Measurements from ENCODE around the gene CFAP68. TPM values are rescaled to one million over a fixed set of nuclear protein-coding genes. Genes with fewer than 3 reads are reported as not detected.

CFAP68 gene
- total RNA-seq, 1 donor from 2014 or later = 17.2 TPM

- Mint-ChIP-seq H3K27me3 (ENCODE audit: unreplicated experiment) (peaks cover 7% of the 10 kb centered on the region), H3K9me3 (ENCODE audit: unreplicated experiment) (no peaks in the 10 kb centered on the region), H3K4me3 (ENCODE audit: unreplicated experiment) (peak within 1 kb of the TSS; percentile 44), H3K36me3 (ENCODE audit: unreplicated experiment) (no peaks in the 10 kb centered on the region), H3K4me1 (ENCODE audit: unreplicated experiment) (peaks cover 36% of the 10 kb centered on the region), H3K27ac (ENCODE audit: unreplicated experiment) (peak within 1 kb of the TSS; percentile 87)
- TF ChIP-seq, protein P1, sequence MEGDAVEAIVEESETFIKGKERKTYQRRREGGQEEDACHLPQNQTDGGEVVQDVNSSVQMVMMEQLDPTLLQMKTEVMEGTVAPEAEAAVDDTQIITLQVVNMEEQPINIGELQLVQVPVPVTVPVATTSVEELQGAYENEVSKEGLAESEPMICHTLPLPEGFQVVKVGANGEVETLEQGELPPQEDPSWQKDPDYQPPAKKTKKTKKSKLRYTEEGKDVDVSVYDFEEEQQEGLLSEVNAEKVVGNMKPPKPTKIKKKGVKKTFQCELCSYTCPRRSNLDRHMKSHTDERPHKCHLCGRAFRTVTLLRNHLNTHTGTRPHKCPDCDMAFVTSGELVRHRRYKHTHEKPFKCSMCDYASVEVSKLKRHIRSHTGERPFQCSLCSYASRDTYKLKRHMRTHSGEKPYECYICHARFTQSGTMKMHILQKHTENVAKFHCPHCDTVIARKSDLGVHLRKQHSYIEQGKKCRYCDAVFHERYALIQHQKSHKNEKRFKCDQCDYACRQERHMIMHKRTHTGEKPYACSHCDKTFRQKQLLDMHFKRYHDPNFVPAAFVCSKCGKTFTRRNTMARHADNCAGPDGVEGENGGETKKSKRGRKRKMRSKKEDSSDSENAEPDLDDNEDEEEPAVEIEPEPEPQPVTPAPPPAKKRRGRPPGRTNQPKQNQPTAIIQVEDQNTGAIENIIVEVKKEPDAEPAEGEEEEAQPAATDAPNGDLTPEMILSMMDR (IDR thresholded peaks at IDR 0.05) = no peak
- DNase-seq (ENCODE audit: extremely low spot score, unreplicated experiment) = peak; percentile 88
Observed at GRCh38 chr11:111911563-111912401, 32.4 kb downstream of the CFAP68 start, which contains the start of gene CRYAB. Gene CRYAB (minus strand): TSS chr11:111911770. CDS start chr11:111911724, 46 bp downstream.

DNA sequence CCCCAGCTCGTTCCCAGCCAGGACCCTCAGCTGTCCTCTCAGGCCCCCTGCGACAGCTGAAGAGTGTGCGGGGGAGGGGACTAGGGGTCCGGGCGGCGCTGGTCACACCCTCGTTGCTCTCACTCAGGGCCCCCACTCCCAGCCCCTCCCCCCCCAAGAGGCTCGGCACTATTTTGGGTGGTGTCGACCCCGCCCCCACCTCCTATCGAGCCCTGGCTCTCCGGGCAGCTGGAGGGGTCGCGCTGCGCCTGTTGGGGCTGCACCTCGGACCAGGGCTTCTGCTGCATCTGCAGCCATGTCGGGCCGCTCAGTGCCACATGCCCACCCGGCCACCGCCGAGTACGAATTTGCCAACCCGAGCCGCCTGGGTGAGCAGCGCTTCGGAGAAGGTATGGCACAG is 33.2 kb downstream of the CFAP68 start, which contains the start of gene HSPB2:
TSS of gene HSPB2 (plus strand) at position 200 of the 400 bp plus-strand sequence. CDS start at position 296, 96 bp downstream.
- Mint-ChIP-seq H3K4me1 (ENCODE audit: unreplicated experiment) (peaks cover 36% of the 10 kb centered on the region), H3K4me3 (ENCODE audit: unreplicated experiment) (peak within 1 kb of the TSS; percentile 44), H3K27ac (ENCODE audit: unreplicated experiment) (peak within 1 kb of the TSS; percentile 98), H3K9me3 (ENCODE audit: unreplicated experiment) (no peaks in the 10 kb centered on the region), H3K36me3 (ENCODE audit: unreplicated experiment) (no peaks in the 10 kb centered on the region), H3K27me3 (ENCODE audit: unreplicated experiment) (peaks cover 7% of the 10 kb centered on the region)
- TF ChIP-seq, protein P1 (IDR thresholded peaks at IDR 0.05) = no peak
- no peak for DNase-seq (ENCODE audit: extremely low spot score, unreplicated experiment)

DNA sequence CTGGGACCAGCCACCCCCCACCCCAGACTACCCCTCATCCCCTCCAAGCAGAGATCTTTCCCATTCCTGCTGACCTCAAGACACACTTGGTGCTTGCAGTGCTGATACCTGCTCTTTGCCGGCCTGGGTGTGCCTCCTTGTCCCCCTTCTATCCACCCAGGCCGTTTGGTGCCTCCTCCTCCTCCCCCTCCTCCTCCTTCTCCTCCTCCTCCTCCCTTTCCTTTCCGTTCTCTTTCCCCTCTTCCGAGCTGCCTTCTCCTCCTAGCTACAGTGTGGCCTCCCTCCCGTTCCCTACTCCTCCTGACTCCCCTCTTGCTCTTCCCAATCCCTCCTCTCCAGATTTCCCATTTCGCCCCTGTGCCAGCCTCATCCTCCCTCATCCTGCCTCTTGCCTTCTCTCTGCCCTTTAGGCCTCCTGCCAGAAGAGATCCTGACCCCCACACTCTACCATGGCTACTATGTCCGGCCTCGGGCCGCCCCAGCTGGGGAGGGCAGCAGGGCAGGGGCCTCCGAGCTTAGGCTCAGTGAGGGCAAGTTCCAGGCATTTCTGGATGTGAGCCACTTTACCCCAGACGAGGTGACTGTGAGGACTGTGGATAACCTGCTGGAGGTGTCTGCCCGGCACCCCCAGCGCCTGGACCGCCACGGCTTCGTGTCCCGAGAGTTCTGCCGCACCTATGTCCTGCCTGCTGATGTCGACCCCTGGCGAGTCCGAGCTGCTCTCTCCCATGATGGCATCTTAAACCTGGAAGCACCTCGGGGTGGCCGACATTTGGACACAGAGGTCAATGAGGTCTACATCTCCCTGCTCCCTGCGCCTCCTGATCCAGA is 33.9 kb downstream of the CFAP68 start:
- H3K4me3 Mint-ChIP-seq (ENCODE audit: unreplicated experiment) = no peak overlapping the region
- H3K4me1 Mint-ChIP-seq (ENCODE audit: unreplicated experiment) = peaks cover 36% of the 10 kb centered on the region
- H3K27ac Mint-ChIP-seq (ENCODE audit: unreplicated experiment) = peak overlapping the region; percentile 98
- H3K9me3 Mint-ChIP-seq (ENCODE audit: unreplicated experiment) = no peaks in the 10 kb centered on the region
- TF ChIP-seq, protein P1 (IDR thresholded peaks at IDR 0.05) = no peak
- H3K27me3 Mint-ChIP-seq (ENCODE audit: unreplicated experiment) = peaks cover 7% of the 10 kb centered on the region
- H3K36me3 Mint-ChIP-seq (ENCODE audit: unreplicated experiment) = no peaks in the 10 kb centered on the region
- no peak for DNase-seq (ENCODE audit: extremely low spot score, unreplicated experiment)

DNA sequence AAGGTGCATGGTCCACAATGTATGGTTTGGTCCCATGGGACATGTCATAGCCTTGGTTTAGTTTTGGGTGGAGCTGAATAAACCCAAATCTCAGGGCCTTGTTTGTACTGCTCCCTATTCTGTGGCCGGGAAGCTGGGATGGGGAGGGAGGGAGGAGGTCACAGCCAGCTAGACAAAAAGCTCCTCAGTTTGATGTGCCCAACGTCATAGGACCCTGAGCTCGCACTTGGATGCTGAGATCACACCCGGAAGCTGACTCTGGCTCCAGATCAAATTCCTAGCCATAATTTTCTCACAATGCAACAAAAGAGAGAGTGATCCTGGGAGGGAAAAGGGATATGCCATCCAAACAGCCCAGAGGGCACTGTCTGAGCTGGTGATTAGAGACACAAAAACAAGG is 34.7 kb downstream of the CFAP68 start:
- peak overlapping the region; percentile 98 for H3K27ac Mint-ChIP-seq (ENCODE audit: unreplicated experiment)
- H3K4me3 Mint-ChIP-seq (ENCODE audit: unreplicated experiment) = no peak overlapping the region
- H3K27me3 Mint-ChIP-seq (ENCODE audit: unreplicated experiment) = peaks cover 7% of the 10 kb centered on the region
- no peaks in the 10 kb centered on the region for H3K36me3 Mint-ChIP-seq (ENCODE audit: unreplicated experiment)
- TF ChIP-seq, protein P1 (IDR thresholded peaks at IDR 0.05) = no peak
- no peak for DNase-seq (ENCODE audit: extremely low spot score, unreplicated experiment)
- H3K4me1 Mint-ChIP-seq (ENCODE audit: unreplicated experiment) = peaks cover 36% of the 10 kb centered on the region
- H3K9me3 Mint-ChIP-seq (ENCODE audit: unreplicated experiment) = no peaks in the 10 kb centered on the region

Measured in osteocyte (in vitro differentiated cells).